Stimulated activated CD8-positive, alpha-beta memory T cell treated with anti-CD3 and anti-CD28 coated beads, Interleukin-15, amount 100 ng/mL, for 24 hours (primary cell): ENCODE data around the gene PTPRK.
"Not testable (repeated sequence)": the region's sequence is repeated elsewhere in the genome, so short reads cannot be mapped to it uniquely, and the experiment has no call there.

Experiments used
- DNase-seq: peaks from one replicate; pipeline ENCODE4 v3.0.0-alpha.2; 2020; ENCODE audit warnings: low read depth

PTPRK gene

DNA sequence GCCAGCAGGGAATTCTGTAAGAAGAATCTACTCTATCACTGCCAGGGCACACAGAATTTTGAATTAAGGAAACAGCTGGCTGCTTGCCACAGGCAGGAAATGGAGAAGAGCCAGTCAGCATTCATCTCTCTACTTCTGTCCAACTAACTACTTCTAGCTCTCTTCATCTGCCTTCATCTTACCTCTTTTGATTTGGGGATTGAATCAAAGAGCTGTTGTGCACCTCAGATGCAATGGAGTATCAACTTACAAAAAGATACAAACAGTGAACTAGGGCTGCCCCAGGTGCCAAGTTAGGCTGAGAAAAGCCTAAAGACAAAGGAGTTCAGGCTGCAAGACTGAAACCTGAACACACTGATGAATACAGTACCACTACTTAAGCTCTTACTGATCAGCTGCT, 82.0 kb downstream of the PTPRK start:
- DNase-seq, result no peak

- DNase-seq, result no peak
Measured at GRCh38 chr6:128437685-128438084, 82.7 kb downstream of the PTPRK start.

DNA sequence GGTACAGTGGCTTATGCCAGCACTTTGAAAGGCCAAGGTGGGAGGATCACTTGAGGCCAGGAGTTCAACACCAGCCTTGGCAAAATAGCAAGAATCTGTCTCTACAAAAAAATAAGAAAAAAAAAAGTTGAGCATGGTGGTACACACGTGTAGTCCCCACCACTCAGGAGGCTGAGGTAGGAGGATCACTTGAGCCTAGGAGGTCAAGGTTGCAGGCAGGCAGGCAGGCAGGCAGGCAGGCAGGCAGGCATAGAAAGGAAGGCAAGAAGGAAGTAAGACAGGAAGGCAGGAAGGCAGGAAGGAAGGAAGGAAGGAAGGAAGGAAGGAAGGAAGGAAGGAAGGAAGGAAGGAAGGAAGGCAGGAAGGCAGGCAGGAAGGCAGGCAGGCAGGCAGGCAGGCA, 85.6 kb downstream of the PTPRK start:
- DNase-seq, result not testable (repeated sequence)

DNA sequence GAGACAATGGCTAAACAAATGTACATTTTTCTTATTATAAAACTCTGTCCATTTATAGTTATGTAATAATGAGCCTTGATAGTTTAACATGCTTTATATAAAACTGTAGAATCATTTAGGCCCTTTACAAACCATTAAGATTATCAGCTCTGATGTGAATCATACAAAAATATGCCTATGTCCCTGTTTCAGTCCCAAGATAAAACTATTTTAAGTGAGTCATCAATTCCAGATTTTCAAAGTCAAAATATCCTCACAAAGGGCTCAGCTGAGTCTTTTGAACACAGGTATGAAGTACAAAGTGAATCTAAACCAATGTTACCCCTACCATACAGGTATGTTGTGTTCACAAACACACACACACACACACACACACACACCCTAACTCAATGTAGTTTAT, 88.0 kb downstream of the PTPRK start:
- DNase-seq, result no peak

GRCh38 chr6:128427139-128427538, 93.3 kb downstream of the PTPRK start:
- no peak for DNase-seq

DNA sequence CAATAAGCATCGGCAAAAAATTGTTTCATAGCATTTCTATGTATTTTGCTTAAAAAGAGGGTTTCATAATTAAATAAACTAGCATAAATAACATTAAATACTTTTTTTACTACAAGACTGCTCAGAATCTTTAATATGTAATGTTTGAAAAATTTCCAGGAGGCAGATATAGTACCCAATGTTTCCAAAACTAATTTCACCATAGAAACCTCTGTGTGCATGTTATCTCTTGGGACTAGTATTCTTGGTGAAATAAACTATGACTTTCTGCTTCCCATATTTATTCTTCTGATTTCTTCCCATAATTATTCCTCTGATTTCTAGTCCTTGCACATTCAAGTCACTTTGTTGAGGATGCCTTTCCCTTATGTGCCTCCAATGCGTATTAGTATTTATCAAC, 94.5 kb downstream of the PTPRK start:
- no peak for DNase-seq

GRCh38 chr6:128422871-128423270, 97.5 kb downstream of the PTPRK start:
- DNase-seq, result no peak

GRCh38 chr6:128422200-128422599, 98.2 kb downstream of the PTPRK start:
- DNase-seq, result no peak

GRCh38 chr6:128421788-128422187, 98.6 kb downstream of the PTPRK start:
- DNase-seq, result no peak

- no peak for DNase-seq
Measured at GRCh38 chr6:128417698-128418097, 102.7 kb downstream of the PTPRK start.

- DNase-seq, result no peak
Measured at GRCh38 chr6:128415387-128415786, 105.0 kb downstream of the PTPRK start.

DNA sequence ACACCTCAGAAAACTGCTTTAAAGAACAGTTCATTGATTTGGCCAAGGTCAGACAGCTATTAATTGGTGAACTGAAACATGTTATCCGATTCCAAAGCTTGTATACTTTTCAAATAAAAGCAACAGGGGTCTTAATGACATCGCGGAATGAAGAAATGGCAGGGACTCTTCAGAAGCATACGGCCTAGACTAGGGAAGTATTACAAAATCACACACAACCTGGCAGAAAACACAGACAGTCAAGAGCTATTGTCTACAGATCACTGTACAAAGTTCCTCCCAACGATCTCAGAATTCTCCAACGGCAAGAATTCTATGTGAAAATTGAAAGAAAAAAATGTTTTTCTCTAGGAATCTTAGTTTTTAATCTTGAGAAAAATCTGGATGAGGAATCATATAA, 105.5 kb downstream of the PTPRK start:
- no peak for DNase-seq

- DNase-seq, result no peak
Measured at GRCh38 chr6:128413291-128413690, 107.1 kb downstream of the PTPRK start.

DNA sequence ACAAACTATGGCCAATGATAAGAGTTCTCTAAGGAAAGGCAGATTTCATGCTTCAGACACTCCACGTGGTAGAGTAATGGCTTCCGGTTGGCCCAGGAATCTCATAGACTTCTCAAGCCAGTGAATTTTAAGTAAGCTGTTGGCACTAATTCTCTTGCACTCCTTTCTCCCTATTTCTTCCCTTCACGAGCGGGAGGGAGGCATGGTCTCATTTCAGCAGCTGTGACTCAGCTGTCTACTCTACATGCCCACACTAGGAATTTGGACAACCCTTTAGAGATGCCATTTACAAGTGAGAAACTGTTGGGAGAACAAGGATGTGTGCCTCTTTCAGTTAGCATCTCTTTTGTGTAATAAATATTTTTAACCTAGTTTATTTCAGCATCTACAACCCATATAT, 107.7 kb downstream of the PTPRK start:
- DNase-seq, result no peak

DNA sequence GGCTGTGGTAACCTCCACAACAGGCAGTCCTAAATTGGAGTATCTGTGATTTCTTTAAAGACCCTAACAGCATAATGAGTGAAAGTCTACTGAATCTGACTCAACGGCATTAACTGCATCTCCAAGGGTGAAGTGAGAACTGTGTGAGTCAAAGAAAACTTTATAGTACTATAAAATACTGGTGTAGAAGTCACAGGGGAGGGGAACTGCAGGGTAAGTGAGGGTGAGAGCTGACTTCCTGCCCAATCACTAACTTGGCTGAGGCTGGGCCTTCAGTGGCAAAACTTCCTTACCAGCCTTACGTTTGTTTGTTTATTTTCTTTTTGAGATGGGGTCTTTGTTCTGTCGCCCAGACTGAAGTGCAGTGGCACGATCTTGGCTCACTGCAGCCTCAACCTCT, 109.8 kb downstream of the PTPRK start:
- no peak for DNase-seq

GRCh38 chr6:128409003-128409402, 111.4 kb downstream of the PTPRK start:
- no peak for DNase-seq

DNA sequence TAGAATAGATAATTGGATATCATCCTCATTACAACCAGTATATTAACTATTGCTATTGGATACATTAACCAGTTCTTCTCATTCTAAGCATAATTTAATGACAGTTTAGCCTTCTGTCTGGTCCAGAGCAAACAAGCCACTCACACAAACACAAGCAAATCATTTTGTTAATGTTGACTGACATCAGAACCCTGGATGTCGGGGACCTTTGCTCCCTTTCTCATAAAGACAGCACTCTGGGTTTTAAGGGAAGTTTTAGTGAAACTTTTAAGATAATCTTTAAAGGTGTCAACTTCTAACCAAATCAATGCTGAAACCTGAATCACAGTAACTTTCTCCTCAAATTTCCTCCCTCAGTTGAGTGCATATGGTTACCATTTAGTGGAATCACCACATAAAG, 113.9 kb downstream of the PTPRK start:
- no peak for DNase-seq

DNA sequence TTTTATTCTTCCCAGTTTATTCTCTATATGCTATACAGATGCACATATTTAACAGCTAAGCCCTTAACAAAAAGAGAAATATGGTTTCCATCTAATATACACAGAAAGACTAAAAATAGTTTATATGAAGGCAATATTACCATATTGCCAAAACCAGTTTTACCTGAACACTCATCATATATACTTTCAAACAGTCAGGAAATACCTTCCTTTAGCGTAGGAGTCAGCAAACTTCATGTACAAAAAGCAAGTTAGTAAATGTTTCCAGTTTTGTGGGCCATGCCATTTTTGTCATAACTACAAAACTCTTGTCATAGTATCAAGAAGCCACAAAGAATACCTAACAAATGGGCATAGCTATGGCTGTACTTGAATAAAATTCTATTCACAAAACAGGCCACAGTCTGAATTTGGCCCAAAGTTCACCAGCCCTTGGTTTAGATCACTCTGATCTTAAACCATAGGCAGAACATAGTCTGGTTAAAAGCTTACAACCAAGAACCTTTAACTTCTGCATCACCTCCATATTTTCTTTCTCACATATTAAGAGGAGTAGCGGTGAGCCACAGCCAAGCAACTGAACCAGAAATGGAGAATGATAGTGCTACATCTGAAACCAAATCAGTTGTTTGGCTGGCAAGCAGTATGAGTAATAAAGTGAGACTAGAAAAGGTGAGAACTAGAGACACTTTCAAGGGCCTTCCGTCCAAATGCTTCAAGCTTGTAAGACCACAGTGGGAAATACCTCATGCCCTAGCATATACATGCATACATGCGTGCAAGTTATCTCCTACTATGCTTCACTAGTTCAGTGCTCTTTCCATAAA, 116.6 kb downstream of the PTPRK start:
- DNase-seq, result no peak

DNA sequence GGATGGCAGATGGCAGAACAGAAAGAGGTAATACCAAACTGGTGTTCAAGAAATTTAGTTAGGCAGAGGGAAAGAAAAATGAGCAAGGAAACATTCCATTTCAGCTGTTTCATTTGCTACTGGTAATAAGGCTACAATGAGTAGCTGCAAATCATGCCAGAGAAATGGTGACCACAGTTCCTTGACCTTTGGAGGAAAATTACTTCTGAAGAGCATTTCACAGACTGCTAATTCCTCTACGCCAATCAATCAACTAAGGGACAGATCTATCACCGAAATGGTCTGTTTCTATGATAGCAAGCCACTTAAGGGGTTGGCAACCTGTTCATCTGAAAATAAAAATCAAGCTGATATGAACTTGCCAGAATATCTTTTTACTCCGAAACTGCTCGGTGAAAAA, 119.5 kb downstream of the PTPRK start:
- DNase-seq, result no peak

DNA sequence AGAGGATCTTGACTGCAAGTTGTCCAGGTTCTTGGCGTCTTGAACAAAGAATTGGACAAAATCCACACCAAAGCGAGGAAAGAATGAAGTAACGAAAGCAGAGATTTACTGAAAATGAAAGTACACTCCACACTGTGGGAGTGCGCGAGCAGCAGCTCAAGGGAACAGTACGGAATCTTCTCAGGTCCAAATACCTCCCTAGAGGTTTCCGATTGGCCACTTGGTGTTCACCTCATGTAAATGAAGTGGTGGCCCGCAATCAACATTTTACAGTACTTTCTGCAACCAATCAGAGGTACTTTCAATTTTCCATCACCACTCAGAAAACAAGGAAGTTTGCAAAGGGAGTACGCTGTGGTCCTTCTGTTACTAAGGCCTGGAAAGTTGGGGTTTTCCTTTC, 122.4 kb downstream of the PTPRK start:
- no peak for DNase-seq

DNA sequence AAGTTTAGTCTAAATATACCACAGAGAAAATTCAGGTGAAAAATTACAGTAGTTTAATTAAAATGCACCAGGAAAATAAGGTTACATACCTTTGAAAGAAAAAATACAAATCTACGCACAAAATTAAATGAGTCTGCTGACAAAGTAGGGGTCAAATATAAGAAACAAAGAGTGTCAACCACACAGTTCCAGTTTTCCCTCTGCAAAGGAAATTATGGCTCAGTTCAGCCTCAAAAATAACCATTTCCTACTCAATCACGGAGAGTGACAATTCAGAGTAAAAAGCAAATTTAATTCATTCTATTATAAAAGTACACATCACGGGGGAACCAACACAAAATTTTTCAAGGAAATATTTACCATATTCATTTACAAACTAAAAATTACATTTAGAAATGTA, 124.8 kb downstream of the PTPRK start:
- no peak for DNase-seq

GRCh38 chr6:128395188-128395587, 125.2 kb downstream of the PTPRK start:
- DNase-seq, result no peak

DNA sequence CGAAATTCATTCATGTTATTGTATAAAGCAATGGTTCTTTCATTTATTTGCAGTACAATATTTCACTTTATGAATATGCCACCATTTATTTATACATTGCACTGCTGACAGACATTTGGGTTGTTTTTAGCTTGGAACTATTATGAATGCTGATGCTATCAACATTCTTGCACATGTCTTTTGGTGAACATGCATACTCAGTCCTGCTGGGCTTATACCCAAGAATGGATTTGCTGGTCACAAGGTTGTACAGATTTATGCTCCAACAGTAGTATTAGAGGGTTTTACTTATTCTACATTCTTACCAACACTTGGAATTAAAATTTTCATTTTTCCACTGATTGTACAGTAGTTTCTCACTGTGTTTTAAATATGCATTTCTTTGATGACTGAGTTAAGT, 126.2 kb downstream of the PTPRK start:
- DNase-seq, result no peak

DNA sequence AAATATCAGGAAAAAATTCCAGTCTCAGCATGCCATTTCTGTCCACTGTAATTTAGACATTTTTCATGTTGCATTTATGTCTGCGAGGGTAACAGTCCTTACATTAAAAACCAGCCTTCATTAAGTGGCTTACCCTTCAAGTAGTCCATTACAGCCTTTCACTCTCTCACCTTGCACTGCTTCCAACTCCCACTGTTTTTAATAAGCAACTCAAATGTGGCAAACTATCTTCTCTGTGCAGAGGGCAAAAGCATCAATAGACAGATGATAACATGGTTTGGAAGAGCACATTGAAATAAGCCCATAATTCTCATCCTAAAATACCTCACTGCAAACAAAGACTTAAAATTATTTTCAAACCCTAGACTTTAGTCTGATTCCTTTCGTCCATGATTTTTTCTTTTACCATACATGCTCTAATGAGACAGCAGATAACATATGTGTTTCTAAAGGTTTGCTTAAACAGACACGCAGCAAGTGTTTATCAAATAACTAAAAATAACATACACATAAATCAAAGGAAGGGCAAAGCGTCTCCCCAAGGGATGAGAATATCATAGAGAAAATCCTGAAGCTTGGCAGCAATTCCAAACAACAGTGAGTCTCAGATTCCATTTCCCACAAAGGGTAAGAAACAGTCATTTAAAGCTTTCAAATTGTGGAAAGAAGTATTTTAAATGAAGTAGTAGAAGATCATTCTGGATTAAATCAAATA, 130.4 kb downstream of the PTPRK start:
- DNase-seq, result no peak
